T-cell (primary cell): Measurements from ENCODE around the gene SMG7. TPM values are rescaled to one million over a fixed set of nuclear protein-coding genes. Genes with fewer than 3 reads are reported as not detected.
A peak's percentile ranks its signal among the peaks of the same experiment; 100 is the strongest.

ENCODE experiments used
- ATAC-seq, 4 experiments: fragments of 200-7000 bp in 3 of 4; fragments of 150-1000 bp in 1 of 4; cut with Tn5 transposase; replicated peaks in 1 of 4; 1 replicate in 3 of 4; 2 replicates in 1 of 4; pipeline ENCODE4 v1.10.0; 2021; ENCODE audit warnings: moderate library complexity in 3 of 4, mild to moderate bottlenecking in 2 of 4, moderate number of reproducible peaks in 1 of 4
- CTCF ChIA-PET, 2 donors: fragments of 300-600 bp; sonication (Branson Sonifier 250); formaldehyde crosslinking; loops; one replicate each; lab custom pipeline; 2022; ENCODE audit warnings: antibody characterized with exemption in 2 of 2; lab: Charles Lee
- POLR2A ChIA-PET, 2 donors: fragments of 300-600 bp; sonication (Branson Sonifier 250); formaldehyde crosslinking; loops; one replicate each; lab custom pipeline; 2022; ENCODE audit warnings: antibody characterized with exemption in 2 of 2; lab: Charles Lee
- DNase-seq, 35 experiments: peaks; one replicate each; pipeline versions ENCODE4 v3.0.0 to v3.0.0-alpha.2; 2013 to 2023
- H3K27ac ChIP-seq: one replicate; pipeline ENCODE4 v1.5.1; 2013; ENCODE audit warnings: low read length
- H3K27me3 ChIP-seq, 2 experiments: replicated peaks in 1 of 2; 1 replicate in 1 of 2; 2 replicates in 1 of 2; pipeline versions ENCODE4 v1.6.1 to v1.7.0; 2013; ENCODE audit warnings: low read length in 1 of 2, mixed read lengths in 1 of 2; ENCODE audit not compliant: control insufficient read depth in 2 of 2, insufficient read depth in 2 of 2; ENCODE audit errors: extremely low read depth in 1 of 2
- H3K36me3 ChIP-seq, 2 donors: 1 replicate in 1 of 2; 2 replicates in 1 of 2; pipeline versions ENCODE4 v1.6.1 to v1.7.0; 2013; ENCODE audit warnings: low read length in 1 of 2; ENCODE audit not compliant: control insufficient read depth in 2 of 2, insufficient read depth in 1 of 2; ENCODE audit errors: extremely low read depth in 1 of 2
- H3K4me1 ChIP-seq, 2 experiments: 1 replicate in 1 of 2; 2 replicates in 1 of 2; pipeline versions ENCODE4 v1.6.1 to v1.7.0; 2013; ENCODE audit warnings: low read length in 2 of 2, mixed read lengths in 1 of 2; ENCODE audit not compliant: insufficient read depth in 2 of 2, control insufficient read depth in 1 of 2; ENCODE audit errors: extremely low read depth in 1 of 2
- H3K4me3 ChIP-seq, 2 donors: 1 replicate in 1 of 2; 2 replicates in 1 of 2; pipeline versions ENCODE4 v1.5.1 to v1.7.0; 2013; ENCODE audit warnings: mild to moderate bottlenecking in 2 of 2, low read length in 1 of 2, moderate library complexity in 1 of 2; ENCODE audit not compliant: control insufficient read depth in 1 of 2; ENCODE audit errors: extremely low read depth in 1 of 2
- H3K9me3 ChIP-seq: 2 replicates; pipeline ENCODE4 v1.7.0; 2013
- H3K27ac Mint-ChIP-seq, 2 donors: one replicate each; pipeline ENCODE4 v1.8.0; 2020 to 2021; ENCODE audit warnings: mild to moderate bottlenecking in 2 of 2, mixed read lengths in 2 of 2
- H3K27me3 Mint-ChIP-seq, 2 donors: one replicate each; pipeline ENCODE4 v1.8.0; 2021 to 2022; ENCODE audit warnings: mixed read lengths in 2 of 2
- H3K36me3 Mint-ChIP-seq: one replicate; pipeline ENCODE4 v1.8.0; 2021; ENCODE audit warnings: mixed read lengths
- H3K4me1 Mint-ChIP-seq, 3 donors: one replicate each; pipeline ENCODE4 v1.8.0; 2020 to 2022; ENCODE audit warnings: mixed read lengths in 3 of 3, mild to moderate bottlenecking in 1 of 3
- H3K4me3 Mint-ChIP-seq, 3 donors: one replicate each; pipeline ENCODE4 v1.8.0; 2020 to 2022; ENCODE audit warnings: mild to moderate bottlenecking in 3 of 3, mixed read lengths in 3 of 3, moderate library complexity in 3 of 3
- H3K9me3 Mint-ChIP-seq, 3 donors: one replicate each; pipeline ENCODE4 v1.8.0; 2020 to 2022; ENCODE audit warnings: mixed read lengths in 3 of 3
- WGBS: methylation state at CpG from one replicate; pipeline ENCODE4 v1.1.5; 2013; ENCODE audit warnings: missing lambda C conversion rate; ENCODE audit not compliant: insufficient coverage; 5-methylcytosine and 5-hydroxymethylcytosine counted together
- total RNA-seq, 35 experiments: library from RNA in 6 of 35; stranded (reverse) in 6 of 35; fragments of 120-200 nt in 1 of 35; gene quantifications; one replicate each; pipeline versions ENCODE4 v1.2.1 to v1.2.4 and lab custom pipeline; 2013 to 2026

The SMG7 gene
- total RNA-seq, 5 donors from 2014 or later (not counting 1 experiment from before 2014, with no cell fraction given), result 52.6 to 59.0 (median 54.6) TPM

DNA sequence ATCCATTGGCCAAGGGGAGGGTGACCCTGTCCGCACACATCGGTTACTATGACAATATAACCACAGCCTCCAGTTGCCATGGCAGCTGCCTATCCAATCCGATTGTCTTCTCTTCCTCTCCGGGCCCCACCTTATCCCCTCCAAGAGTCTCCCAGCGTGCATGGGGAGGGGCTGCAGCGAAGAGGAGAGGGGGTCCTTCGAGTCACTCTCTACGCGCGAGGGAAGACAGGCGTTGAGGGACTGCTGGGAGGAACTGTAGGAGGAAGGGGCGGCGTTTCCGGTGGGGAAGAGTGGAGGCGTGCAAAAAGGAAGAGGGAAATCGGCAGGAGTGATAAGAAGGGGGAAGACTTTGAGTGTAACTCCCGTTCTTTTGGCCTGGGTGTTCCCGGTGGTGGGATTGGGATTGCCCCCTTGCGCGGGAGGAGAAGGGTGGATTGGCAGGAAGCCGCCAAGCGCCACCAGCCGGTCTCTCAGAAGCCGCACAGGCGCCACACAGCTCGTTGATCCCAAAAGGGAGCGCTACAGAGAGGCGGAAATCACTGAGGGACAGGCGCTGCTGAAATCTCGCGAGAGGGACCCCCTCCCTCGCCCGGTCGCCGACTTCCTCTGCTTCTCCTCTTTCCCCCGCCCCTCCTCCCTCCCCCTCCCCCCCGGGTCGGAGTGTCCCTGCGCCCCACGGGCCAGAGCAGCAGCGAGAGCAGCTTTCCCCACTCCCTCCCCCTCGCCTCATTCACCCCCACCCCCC is 384 bp upstream of the SMG7 start:
- H3K36me3 Mint-ChIP-seq, result no peaks in the 10 kb centered on the region
- peak overlapping the region in 2 of 3 donors; percentile 97 to 98 for H3K4me3 Mint-ChIP-seq
- no peaks in the 10 kb centered on the region for H3K27me3 Mint-ChIP-seq
- Histone ChIP-seq H3K27me3 (no peaks in the 10 kb centered on the region), H3K9me3 (no peaks in the 10 kb centered on the region), H3K4me3 (peak overlapping the region; percentile 81 to 96), H3K4me1 (peaks cover 24 to 34% of the 10 kb centered on the region in 2 experiments), H3K36me3 (no peaks in the 10 kb centered on the region), H3K27ac (peak overlapping the region; percentile 96)
- CTCF ChIA-PET, result interaction anchor here in 1 of 2 donors (0.6 to 1.6 kb wide), 4 partner anchors 46 to 213 kb away, joined by 3 to 8 read pairs (median 5); no protein-coding TSS in a partner anchor
- H3K4me1 Mint-ChIP-seq, result peaks cover 6 to 21% (median 18%) of the 10 kb centered on the region in 3 donors
- peak; percentile 92 to 98 (median 97) for DNase-seq
- POLR2A ChIA-PET, result no interaction called here
- WGBS, result 0% methylated on average over 30 of the region's 42 CpGs
- peak; percentile 69 to 77 (median 70) for ATAC-seq
- peak overlapping the region; percentile 98 to 100 for H3K27ac Mint-ChIP-seq
- no peaks in the 10 kb centered on the region for H3K9me3 Mint-ChIP-seq

DNA sequence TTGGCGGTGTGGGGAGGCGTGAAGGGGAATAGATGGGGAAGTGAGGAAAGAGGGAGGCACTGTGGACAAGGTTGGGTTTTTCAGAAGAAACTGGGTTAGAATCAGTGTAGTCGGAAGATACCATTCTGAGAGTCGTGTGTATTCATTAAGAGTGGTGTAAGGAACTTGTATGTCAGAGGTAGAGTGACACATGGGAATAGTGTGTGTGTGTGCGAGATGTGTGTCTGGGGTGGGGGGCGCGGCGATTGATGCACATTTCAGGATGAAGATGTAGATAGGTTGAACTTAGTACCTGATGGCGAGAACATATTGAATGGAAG is 878 bp downstream of the SMG7 start:
- DNase-seq (no peak), ATAC-seq (no peak)
- peaks cover 24 to 43% of the 10 kb centered on the region in 2 experiments for H3K4me1 ChIP-seq
- H3K9me3 ChIP-seq, result no peaks in the 10 kb centered on the region
- H3K27ac ChIP-seq, result no peak overlapping the region
- H3K36me3 ChIP-seq, result no peaks in the 10 kb centered on the region
- peaks cover 13 to 26% (median 23%) of the 10 kb centered on the region in 3 donors for H3K4me1 Mint-ChIP-seq
- H3K36me3 Mint-ChIP-seq, result no peaks in the 10 kb centered on the region
- peak overlapping the region; percentile 72 to 81 for H3K4me3 ChIP-seq
- no peaks in the 10 kb centered on the region for H3K9me3 Mint-ChIP-seq
- H3K27ac Mint-ChIP-seq, result peak overlapping the region; percentile 98 to 100
- H3K4me3 Mint-ChIP-seq, result peak overlapping the region in 2 of 3 donors; percentile 97 to 98
- no peaks in the 10 kb centered on the region for H3K27me3 Mint-ChIP-seq
- 21% methylated on average over 9 of the region's 9 CpGs for WGBS
- POLR2A ChIA-PET, result interaction anchor here in 1 of 2 donors (0.6 to 1.1 kb wide), 3 partner anchors 35 to 161 kb away, joined by 3 to 4 read pairs (median 3); no protein-coding TSS in a partner anchor
- CTCF ChIA-PET, result interaction anchor here in 1 of 2 donors (1.6 kb wide), 1 partner anchor 160 kb away, joined by 5 read pairs; no protein-coding TSS in a partner anchor
- no peaks in the 10 kb centered on the region for H3K27me3 ChIP-seq

DNA sequence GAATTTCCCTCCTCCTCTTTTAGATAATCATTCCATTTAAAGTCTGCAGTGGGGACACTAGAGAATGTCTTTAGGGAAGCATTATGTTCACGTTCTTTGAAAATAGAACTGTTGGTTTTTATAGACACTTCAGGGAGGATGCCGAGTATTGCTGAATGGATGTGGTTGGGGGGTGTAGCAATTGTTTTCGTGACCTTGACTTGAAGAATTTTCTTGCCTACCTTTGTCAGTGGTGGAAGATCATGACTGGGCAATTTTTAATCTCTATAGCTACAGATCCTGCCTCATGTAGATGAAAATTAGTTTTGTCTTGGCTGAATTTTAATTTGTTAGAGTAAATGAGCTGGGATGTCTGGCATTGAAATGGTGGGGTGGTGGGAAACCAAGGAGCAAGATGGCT is 3.8 kb downstream of the SMG7 start:
- Mint-ChIP-seq H3K27me3 (no peaks in the 10 kb centered on the region), H3K4me1 (peaks cover 36 to 49% (median 49%) of the 10 kb centered on the region in 3 donors), H3K27ac (no peak overlapping the region), H3K4me3 (no peak overlapping the region), H3K9me3 (no peaks in the 10 kb centered on the region), H3K36me3 (peaks cover 3% of the 10 kb centered on the region)
- H3K4me3 ChIP-seq, result no peak overlapping the region
- DNase-seq (no peak), ATAC-seq (no peak)
- no peaks in the 10 kb centered on the region for H3K27me3 ChIP-seq
- WGBS, result 29% methylated on average over 3 of the region's 3 CpGs
- no peaks in the 10 kb centered on the region for H3K36me3 ChIP-seq
- H3K27ac ChIP-seq, result no peak overlapping the region
- peaks cover 22 to 67% of the 10 kb centered on the region in 2 experiments for H3K4me1 ChIP-seq
- ChIA-PET CTCF (interaction anchor here in 1 of 2 donors (0.6 kb wide), 1 partner anchor 102 kb away, joined by 5 read pairs; no protein-coding TSS in a partner anchor), POLR2A (no interaction called here)
- H3K9me3 ChIP-seq, result no peaks in the 10 kb centered on the region

DNA sequence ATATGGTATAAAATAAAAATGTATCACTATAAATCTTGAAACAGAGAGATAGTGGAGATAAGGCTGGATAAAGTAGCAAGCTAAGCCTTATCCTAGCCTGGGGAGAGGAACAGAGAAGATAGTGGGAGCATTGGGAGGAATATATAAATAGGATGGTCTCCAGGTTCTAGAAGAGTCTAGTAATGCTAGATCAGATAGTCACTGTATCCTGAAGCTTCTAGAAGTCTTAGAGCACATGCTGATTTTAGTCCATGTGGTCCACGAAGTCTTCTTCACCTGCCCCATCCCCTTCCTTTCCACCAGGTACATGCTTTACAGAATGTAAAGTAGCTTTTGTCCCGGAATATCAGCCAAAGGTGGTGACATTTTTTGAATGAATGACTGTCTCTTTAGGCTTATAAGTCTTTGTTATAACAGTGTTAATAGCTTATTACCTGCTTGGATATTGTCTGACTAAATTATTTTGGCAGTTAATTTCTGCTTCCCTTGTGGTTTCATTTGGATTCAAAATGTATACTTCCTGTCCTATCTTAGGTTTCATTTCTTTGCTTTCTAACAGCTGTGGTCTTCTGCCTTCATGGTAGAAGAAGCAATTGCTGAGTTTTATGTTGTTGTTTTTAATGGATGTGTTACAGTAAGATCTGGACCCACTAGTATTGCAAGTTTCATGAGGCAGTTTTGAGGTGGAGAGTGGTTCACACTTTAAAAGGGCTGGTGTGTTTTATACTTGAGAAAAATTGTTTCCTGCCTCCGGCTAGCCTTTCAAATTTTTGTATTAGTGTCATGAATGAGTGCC is 5.9 kb downstream of the SMG7 start:
- Histone ChIP-seq H3K27ac (no peak overlapping the region), H3K27me3 (no peaks in the 10 kb centered on the region), H3K4me3 (no peak overlapping the region), H3K4me1 (peaks cover 10 to 67% of the 10 kb centered on the region in 2 experiments), H3K9me3 (no peaks in the 10 kb centered on the region), H3K36me3 (no peaks in the 10 kb centered on the region)
- ChIA-PET POLR2A (interaction anchor here in 1 of 2 donors (1.0 kb wide), 1 partner anchor 454 kb away, joined by 6 read pairs; no protein-coding TSS in a partner anchor), CTCF (interaction anchor here in 1 of 2 donors (1.0 to 1.2 kb wide), 2 partner anchors 9 to 16 kb away, joined by 3 to 4 read pairs; no protein-coding TSS in a partner anchor)
- DNase-seq (peak in 1 of 35 experiments; percentile 10), ATAC-seq (peak in 2 of 4 experiments; percentile 19 to 56)
- Mint-ChIP-seq H3K9me3 (no peaks in the 10 kb centered on the region), H3K4me1 (peaks cover 56 to 66% (median 65%) of the 10 kb centered on the region in 3 donors), H3K27me3 (no peaks in the 10 kb centered on the region), H3K27ac (peak overlapping the region; percentile 5 to 65), H3K4me3 (peak overlapping the region; percentile 25 to 39 (median 39)), H3K36me3 (peaks cover 5% of the 10 kb centered on the region)
- 22% methylated on average over 1 of the region's 3 CpGs for WGBS

DNA sequence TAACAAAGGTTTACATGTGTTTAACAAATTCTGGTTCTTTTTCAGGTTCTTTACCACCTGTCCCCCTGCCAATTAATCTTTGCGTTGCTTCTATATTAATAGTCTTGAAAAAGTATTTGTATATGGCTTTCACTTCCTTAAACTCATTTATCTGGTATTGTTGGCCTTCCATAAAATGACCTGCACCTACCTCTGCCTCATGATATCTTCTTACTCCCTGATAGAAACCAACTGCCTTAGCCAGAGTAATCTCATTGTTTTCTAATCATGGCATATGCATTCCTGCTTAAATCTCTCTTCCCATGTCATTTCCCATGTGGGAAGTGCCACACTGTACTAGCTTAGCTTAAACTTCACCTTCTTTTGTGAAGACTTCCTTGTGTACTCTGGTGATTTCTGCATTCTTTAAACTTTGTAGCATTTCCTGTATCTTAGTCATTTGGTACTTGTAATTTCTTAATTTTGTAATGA is 8.7 kb downstream of the SMG7 start:
- Histone ChIP-seq H3K9me3 (no peaks in the 10 kb centered on the region), H3K4me3 (no peak overlapping the region), H3K36me3 (no peaks in the 10 kb centered on the region), H3K4me1 (peaks cover 0 to 43% of the 10 kb centered on the region in 2 experiments), H3K27ac (no peak overlapping the region), H3K27me3 (no peaks in the 10 kb centered on the region)
- peak overlapping the region; percentile 6 to 30 for H3K27ac Mint-ChIP-seq
- no CpG with 5 or more reads among the region's 1 CpG for WGBS
- CTCF ChIA-PET, result no interaction called here
- peaks cover 75 to 77% (median 76%) of the 10 kb centered on the region in 3 donors for H3K4me1 Mint-ChIP-seq
- peaks cover 5% of the 10 kb centered on the region for H3K36me3 Mint-ChIP-seq
- DNase-seq, result no peak
- no peaks in the 10 kb centered on the region for H3K9me3 Mint-ChIP-seq
- POLR2A ChIA-PET, result no interaction called here
- peak overlapping the region in 1 of 3 donors; percentile 8 for H3K4me3 Mint-ChIP-seq
- no peaks in the 10 kb centered on the region for H3K27me3 Mint-ChIP-seq
- ATAC-seq, result no peak

DNA sequence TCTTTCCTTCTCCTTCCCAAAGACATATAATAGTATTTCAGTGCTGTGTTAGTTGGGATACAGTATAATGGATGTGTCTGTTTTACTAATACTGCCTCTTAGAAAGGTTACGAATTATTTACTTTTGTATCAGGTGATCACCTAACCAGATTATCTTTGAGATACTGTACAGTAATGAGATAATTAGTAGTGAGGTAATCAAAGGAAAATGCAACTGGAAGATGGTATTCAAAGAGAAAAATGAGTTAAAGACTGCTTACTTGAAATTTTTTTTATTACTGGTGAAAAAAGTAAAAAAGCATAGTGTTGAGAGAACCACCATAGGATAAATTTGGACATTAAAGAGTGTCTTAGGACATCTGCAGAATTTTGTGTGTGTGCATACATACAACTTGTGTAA is 10.9 kb downstream of the SMG7 start:
- H3K27ac ChIP-seq, result no peak overlapping the region
- ChIA-PET POLR2A (no interaction called here), CTCF (no interaction called here)
- Mint-ChIP-seq H3K27me3 (no peaks in the 10 kb centered on the region), H3K36me3 (peaks cover 12% of the 10 kb centered on the region), H3K4me3 (no peak overlapping the region), H3K9me3 (no peaks in the 10 kb centered on the region), H3K4me1 (peaks cover 86 to 92% (median 88%) of the 10 kb centered on the region in 3 donors), H3K27ac (no peak overlapping the region)
- no peaks in the 10 kb centered on the region for H3K27me3 ChIP-seq
- peaks cover 0 to 29% of the 10 kb centered on the region in 2 experiments for H3K4me1 ChIP-seq
- no peak overlapping the region for H3K4me3 ChIP-seq
- DNase-seq (no peak), ATAC-seq (no peak)
- no CpG with 5 or more reads among the region's 1 CpG for WGBS
- no peaks in the 10 kb centered on the region for H3K9me3 ChIP-seq
- no peaks in the 10 kb centered on the region for H3K36me3 ChIP-seq
